ENCODE results near the gene NR1H2.
"Not testable (repeated sequence)": the region's sequence is repeated elsewhere in the genome, so short reads cannot be mapped to it uniquely, and the experiment has no call there.

NR1H2 gene

DNA sequence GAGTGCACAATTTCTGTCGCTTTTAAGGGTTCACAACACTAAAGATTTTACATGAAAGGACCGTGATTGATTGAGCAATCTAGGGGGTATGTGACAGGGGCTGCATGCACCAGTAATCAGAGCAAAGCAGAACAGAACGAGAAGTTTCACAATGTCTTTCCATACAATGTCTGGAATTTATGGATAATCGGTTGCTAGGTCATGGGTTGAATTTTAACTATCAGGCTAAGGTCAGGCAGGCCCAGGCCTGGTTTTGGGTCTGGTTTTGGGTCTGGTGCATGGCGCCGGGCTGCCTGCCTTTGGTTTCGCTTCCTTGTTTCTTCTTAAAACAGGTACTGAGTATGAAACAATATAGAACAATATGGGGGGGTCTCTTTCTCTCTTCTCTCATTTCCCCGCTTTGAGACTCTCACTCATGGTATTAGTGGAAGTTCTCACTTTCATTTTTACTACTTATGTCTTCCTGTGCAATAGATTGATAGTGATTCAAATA, 29.1 kb upstream of the NR1H2 start:
- not testable (repeated sequence) for DNase-seq

- no peak for DNase-seq
Observed at GRCh38 chr19:50349277-50350057, 26.8 kb upstream of the NR1H2 start.

- no peak for DNase-seq
Observed at GRCh38 chr19:50352242-50352641, 24.0 kb upstream of the NR1H2 start.

DNA sequence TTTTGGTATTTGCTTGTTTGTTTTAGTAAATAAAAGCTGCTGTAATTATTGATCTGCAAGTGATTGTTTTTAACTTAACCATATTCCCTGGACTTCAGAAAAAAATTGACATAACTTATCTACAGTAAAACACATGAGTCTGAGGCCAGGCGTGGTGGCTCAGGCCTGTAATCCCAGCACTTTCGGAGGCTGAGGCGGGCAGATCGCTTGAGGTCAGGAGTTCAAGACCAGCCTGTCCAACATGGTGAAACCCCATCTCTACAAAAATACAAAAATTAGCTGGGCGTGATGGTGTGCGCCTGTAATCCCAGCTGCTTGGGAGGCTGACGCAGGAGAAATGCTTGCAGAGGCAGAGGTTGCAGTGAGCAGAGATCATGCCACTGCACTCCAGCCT, 22.8 kb upstream of the NR1H2 start:
- DNase-seq: not testable (repeated sequence)

DNA sequence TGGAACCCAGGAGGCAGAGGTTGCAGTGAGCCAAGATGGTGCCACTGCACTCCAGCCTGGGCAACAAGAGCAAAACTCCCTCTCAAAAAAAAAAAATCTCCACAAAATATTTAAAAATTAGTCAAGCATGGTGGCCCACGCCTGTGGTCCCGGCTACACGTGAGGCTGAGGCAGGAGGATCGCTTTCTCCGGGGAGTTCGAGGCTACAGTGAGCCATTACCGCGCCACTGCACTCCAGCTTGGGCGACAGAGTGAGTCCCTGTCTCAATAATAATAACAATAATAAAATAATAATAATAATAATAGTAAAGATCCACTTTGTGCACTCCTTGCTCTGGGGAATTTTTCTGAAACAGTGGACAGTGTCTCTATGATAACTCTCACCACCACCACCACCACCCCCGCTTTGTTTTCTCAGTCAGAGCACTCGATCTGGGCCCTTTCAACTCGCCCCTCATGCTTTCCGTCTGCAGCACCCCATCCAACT, 19.5 kb upstream of the NR1H2 start:
- no peak for DNase-seq

DNA sequence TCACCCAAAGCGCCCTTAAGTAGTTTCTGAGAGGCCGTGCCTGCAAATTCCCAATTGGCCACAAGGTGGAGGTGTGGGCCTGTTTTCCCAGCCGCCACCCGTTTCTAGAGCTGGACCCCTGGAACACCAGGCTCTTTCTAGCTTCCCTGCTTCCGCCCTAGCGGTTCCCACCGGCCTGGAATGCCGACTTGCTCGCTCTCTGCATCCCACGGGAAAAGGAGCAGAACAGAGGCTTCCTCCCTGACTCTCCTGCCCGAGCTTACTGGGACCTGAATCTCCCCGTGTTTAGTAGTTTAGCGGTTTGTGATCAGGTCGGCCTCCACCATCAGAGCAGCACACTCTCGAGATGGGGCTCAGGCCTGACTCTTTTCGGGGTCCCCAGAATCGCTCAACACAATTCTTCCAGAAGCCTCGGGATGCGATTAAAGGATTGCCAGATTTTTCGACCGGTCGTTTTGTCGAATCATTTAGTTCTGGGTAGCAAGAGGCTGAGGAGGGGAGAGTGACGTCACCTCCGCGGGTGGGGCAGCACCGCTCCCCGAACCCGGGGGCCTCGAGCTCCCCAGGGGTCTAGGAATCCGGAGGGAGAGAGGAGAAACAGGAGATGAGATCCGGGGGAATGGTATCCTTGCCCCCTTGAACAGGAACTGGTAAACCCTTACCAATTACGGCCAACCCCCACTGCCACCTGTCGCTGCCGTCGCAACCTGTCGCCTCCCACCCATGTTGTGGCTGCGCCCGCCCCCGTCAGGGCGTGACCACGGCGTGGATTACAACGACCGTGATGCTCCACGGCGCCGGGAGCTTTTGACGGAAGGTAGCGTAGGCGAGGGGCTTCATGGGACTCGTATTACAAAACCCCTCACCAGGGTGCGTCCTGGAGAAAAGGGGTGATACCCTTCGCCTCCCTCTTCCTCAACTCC, 18.8 kb upstream of the NR1H2 start:
- DNase-seq: peak; percentile 68

DNA sequence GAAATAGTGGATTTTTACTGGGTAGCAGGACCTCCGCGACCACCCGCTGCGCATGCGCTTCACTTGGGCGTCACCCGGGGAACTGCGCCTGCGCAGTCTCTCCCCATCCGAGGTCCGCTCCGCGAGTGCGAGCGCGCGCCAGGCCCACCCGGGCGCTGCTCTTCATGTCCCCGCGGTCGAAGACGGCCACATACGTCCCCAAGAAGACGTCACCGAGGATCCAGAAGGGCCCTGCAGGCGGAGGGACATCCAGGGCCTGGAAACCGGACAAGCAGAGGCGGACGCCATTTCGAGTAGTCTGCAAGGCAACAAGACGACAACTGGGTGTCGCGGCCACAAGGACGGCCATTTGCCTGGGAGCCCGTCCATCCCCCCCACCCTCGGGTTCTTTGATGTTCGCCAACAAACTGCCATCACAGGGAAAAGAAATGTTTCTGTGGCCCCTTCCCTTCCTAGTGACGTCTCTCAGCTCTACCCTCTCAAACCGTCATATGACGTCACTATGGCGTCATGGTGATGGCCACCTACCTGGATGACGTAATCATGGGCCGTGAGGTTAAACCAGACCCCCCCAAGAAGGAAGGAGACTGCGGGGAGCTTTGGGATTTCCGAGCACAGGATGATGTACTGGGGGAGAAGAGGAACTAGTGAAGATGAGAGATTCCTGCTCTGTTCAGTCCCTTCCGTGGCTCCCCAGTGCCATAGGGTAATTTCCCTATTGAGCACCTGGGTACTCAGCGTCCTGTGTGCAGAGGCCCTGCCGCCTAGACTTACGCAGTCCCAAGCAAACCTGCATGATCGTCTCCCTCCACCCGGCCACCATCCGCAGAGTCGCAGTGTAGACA, 17.6 kb upstream of the NR1H2 start:
- peak; percentile 14 for DNase-seq

DNA sequence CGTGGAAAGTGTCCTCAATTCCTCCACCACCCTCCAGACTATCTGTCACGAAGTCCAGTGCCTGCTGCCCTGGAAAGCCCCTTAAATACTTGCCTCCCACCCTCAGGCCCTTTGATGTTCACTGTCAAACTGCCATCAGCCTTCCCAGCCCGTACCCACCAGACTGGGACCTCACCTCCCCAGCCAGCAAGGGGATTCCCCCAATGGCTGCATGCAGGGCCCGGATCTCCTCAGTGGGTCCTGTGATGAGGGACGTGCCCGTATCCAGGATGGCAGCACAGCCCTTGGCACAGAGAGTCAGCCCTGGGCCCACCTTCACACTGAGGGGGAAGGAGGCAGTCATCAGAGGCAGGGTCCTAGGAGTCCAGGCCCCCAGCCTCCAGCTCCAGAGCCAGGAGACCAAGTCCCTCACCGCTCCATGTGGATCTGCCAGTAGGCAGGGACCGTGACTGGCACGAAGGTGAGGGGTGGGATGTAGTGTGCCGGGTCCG, 16.9 kb upstream of the NR1H2 start:
- DNase-seq: no peak

- no peak for DNase-seq
Observed at GRCh38 chr19:50361290-50362029, 14.8 kb upstream of the NR1H2 start.

DNA sequence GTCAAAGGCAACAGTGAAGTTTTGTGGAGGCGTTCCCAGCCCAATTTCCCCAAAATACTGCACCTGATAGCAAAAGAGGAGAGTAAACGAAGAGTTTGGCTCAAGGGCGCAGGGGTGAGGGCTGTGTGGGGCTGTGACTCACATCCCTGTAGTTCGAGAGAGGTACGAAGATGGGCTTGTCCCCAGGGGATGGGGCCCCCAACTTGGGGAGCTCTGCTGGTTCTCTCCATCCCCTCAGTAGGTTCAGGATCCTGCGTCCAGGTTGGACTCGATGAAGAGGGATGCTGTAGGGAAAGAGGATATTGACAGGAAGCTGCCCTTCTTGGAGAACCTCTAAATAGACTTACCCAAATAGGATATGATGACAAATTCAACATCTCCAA, 14.2 kb upstream of the NR1H2 start:
- DNase-seq: no peak

DNA sequence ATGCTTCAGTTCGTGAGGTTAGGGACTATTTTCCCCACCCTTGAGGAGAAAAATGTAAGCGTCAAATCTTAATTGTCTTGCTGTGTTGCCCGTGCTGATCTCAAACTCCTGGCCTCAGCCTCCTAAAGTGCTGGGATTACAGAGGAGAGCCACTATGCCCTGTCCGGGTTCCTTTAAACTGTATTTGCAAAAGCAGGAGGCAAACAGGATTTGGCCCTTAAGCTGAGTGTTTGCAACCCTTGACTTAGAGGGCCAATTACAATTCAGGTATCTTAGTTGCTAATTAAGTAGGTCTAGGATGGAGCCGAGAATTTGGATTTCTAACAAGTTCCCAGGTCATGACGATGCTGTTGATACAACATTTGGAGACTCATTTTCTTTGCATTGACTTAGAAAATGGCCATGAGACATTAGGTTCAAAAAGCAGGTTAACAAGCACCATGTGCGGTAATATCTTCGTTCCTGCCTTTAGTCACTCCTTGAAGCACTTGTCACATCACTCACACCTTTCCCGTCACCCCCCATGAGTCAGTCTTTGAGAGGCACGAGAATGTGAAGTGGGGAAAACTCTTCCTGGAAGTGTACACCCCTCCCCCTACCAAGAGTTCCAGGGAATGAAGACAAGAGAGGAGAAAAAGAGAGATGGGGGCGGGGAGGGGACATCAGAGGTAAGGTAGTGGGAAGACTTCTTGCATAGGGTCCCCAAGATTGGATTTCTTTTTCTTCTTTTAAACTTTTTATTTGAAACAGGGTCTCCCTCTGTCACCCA, 13.4 kb upstream of the NR1H2 start:
- no peak for DNase-seq

GRCh38 chr19:50365434-50366306, 10.6 kb upstream of the NR1H2 start, which contains the start of gene NAPSA:
NAPSA (minus strand) TSS chr19:50365639; CDS start chr19:50365621, 18 bp downstream.
- no peak for DNase-seq

- peak; percentile 87 for DNase-seq
Observed at GRCh38 chr19:50368649-50369570, 7.3 kb upstream of the NR1H2 start.

DNA sequence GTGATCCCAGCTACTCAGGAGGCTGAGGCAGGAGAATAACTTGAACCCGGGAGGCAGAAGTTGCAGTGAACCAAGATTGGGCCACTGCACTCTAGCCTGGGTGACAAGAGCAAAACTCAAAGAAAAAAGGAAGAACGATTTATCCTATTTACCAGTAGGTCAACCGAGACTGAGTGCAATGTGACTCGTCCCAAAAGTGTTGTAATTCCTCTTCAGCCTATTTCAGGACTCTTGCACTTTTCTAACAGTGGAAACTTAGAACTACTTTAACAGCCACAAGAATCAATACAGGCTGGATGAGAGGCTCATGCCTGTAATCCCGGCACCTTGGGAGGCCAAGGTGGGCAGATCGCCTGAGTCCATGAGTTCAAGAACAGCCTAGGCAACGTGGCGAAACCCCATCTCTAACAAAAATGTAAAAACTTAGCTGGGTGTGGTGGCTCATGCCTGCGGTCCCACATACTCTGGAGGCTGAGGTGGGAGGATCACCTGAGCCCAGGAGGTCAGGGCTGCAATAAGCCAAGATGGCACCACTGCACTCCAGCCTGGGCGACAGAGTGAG, 4.3 kb upstream of the NR1H2 start:
- no peak for DNase-seq

GRCh38 chr19:50377051-50377461, 799 bp downstream of the NR1H2 start:
- no peak for DNase-seq

DNA sequence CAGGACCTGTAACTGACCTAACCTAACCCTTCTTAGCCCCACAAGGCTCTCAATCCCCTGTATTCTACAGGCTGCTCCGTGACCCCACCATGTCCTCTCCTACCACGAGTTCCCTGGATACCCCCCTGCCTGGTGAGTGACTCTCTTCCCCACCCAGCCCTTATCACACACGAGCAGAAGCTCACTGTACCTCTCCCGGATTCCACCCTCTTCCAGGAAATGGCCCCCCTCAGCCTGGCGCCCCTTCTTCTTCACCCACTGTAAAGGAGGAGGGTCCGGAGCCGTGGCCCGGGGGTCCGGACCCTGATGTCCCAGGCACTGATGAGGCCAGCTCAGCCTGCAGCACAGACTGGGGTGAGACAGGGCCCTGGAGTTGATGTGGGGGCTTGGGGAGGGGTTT, 1.3 kb downstream of the NR1H2 start:
- no peak for DNase-seq

DNA sequence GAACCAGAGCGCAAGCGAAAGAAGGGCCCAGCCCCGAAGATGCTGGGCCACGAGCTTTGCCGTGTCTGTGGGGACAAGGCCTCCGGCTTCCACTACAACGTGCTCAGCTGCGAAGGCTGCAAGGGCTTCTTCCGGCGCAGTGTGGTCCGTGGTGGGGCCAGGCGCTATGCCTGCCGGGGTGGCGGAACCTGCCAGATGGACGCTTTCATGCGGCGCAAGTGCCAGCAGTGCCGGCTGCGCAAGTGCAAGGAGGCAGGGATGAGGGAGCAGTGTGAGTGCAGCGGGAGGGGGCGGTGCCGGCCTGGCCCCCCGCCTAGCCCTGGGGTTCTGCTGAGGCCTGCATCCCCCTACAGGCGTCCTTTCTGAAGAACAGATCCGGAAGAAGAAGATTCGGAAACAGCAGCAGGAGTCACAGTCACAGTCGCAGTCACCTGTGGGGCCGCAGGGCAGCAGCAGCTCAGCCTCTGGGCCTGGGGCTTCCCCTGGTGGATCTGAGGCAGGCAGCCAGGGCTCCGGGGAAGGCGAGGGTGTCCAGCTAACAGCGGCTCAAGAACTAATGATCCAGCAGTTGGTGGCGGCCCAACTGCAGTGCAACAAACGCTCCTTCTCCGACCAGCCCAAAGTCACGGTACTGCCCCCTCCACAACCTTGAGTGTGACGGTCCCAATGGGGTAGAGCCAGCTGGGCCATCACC, 2.1 kb downstream of the NR1H2 start:
- no peak for DNase-seq

GRCh38 chr19:50378863-50379236, 2.6 kb downstream of the NR1H2 start:
- no peak for DNase-seq
